Fibroblast of lung (primary cell): ENCODE measurements around the gene MYDGF.

Experiments used
- EZH2 ChIP-seq: IDR thresholded peaks from 2 replicates; pipeline ENCODE4 v1.5.1; 2012; ENCODE audit warnings: low read length, control low read depth, mild to moderate bottlenecking; ENCODE audit errors: missing control alignments
- TF ChIP-seq, protein P1 (sequence below), 2 donors: IDR thresholded peaks in 1 of 2; conservative IDR thresholded peaks in 1 of 2; 1 replicate in 1 of 2; 2 replicates in 1 of 2; pipeline ENCODE4 v1.5.1; 2011 to 2012; ENCODE audit warnings: low read length in 2 of 2, control low read depth in 1 of 2, inconsistent platforms in 1 of 2, low read depth in 1 of 2, mild to moderate bottlenecking in 1 of 2

DNA sequence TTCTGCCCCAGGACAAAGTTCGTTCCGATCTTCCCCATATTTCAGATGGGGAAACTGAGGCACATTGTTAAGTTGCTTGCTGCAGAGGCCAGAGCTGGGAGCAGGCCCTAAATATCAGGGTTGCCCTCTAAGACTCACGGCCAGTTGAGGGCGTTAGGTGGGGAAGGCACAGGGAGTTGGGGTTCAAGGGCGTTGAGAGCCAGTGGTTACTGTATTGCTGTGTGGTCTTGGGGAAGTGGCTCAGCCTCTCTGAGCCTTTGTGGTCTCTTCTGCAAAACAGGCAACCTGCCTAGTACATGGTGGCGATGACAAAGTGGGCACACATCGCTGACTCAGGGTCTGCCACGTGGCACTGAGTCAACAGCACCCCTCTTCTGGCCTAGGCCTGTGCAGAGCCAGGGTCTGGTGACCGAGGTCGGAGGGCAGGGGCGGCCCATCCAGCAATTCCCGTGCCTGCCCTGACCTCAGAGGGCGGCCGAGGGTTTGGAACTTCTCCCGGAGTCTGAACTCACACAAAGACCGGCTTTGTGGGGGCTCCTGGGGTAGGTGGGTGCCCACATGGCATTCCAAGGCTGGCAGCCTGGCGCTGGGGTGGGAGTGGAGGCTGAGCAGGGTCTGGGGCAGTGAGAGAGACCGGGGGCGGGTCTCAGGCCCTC is 20.6 kb downstream of the MYDGF start:
- TF ChIP-seq, protein P1, sequence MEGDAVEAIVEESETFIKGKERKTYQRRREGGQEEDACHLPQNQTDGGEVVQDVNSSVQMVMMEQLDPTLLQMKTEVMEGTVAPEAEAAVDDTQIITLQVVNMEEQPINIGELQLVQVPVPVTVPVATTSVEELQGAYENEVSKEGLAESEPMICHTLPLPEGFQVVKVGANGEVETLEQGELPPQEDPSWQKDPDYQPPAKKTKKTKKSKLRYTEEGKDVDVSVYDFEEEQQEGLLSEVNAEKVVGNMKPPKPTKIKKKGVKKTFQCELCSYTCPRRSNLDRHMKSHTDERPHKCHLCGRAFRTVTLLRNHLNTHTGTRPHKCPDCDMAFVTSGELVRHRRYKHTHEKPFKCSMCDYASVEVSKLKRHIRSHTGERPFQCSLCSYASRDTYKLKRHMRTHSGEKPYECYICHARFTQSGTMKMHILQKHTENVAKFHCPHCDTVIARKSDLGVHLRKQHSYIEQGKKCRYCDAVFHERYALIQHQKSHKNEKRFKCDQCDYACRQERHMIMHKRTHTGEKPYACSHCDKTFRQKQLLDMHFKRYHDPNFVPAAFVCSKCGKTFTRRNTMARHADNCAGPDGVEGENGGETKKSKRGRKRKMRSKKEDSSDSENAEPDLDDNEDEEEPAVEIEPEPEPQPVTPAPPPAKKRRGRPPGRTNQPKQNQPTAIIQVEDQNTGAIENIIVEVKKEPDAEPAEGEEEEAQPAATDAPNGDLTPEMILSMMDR (conservative IDR thresholded peaks at IDR 0.05 in 1 of 2, IDR thresholded peaks at IDR 0.05 in 1 of 2; ENCODE audit: low read depth in 1 of 2, low read length in 2 of 2), result no peak
- no peak for TF ChIP-seq EZH2
